Stimulated activated CD8-positive, alpha-beta memory T cell treated with anti-CD3 and anti-CD28 coated beads, Interleukin-15, amount 100 ng/mL, for 4 hours (primary cell): Measurements from ENCODE around the gene PALD1.

Experiments
- DNase-seq, 2 donors: peaks; one replicate each; pipeline ENCODE4 v3.0.0-alpha.2; 2020; ENCODE audit warnings: low read depth in 2 of 2

The PALD1 gene

DNA sequence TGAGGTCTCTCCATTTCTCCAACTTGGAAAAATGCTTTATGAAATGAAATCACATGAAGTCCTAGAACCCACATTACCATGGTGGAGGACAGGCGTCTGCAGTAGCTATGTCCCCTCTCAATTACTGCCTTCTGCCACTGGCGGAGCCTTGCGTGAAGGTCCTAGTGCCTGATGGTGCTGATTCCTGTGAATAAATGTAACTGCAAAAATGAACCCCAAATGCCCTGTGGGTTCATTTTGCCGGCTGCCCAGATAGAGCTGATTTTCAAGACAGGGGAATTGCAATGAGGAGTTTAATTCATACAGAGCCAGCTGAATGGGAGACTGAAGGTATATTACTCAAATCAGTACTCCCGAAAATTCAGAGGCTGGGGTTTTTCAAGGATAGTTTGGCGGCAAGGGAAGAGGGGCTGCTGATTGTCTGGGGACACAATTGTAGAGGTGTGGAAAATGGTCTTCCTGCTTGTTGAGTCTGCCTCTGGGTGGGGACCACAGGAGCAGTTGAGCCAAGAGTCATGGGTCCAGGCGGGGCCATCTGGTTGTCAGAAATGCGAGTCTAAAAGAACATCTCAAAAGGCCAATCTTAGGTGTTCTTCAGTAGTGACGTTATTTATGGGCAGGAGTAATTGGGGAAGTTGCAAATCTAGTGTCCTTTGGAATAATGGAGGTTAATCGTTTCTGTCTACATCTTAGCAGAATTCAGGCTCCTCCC is 110.4 kb downstream of the PALD1 start:
- DNase-seq: no peak

DNA sequence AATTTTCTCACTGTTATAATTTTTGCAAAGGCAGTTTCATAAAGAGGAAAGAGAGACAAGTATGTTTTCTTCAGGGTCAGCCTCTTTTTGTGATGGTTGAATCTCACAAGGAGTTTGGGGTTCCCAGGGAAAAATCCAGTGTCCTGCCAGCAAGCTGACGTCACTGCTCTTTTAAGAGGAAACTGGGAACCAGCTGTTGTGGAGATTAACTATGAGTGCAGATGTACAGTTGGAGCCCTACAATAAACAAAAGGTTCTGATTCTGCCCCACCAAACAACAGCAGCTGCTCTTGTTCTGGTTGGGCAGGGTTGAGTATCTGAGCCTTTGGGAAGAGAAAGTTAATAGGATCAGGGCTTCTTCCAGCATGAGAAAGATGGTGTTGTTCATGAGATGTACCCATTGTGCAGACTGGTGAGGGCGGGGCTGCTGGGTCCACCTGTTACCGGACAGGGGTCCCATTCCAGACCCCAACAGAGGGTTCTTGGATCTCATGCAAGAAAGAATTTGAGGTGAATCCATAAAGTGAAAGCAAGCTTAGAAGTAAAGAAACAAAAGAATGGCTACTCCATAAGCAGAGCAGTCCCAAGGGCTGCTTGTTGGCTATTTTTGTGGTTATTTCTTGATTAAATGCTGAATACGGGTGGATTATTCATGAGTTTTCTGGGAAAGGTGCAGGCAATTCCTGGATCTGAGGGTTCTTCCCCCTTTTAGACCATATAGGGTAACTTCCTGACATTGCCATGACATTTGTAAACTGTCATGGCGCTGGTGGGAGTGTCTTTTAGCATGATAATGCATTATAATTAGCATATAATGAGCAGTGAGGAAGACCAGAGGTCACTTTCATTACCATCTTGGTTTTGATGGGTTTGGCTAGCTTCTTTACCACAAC is 111.4 kb downstream of the PALD1 start:
- no peak for DNase-seq

DNA sequence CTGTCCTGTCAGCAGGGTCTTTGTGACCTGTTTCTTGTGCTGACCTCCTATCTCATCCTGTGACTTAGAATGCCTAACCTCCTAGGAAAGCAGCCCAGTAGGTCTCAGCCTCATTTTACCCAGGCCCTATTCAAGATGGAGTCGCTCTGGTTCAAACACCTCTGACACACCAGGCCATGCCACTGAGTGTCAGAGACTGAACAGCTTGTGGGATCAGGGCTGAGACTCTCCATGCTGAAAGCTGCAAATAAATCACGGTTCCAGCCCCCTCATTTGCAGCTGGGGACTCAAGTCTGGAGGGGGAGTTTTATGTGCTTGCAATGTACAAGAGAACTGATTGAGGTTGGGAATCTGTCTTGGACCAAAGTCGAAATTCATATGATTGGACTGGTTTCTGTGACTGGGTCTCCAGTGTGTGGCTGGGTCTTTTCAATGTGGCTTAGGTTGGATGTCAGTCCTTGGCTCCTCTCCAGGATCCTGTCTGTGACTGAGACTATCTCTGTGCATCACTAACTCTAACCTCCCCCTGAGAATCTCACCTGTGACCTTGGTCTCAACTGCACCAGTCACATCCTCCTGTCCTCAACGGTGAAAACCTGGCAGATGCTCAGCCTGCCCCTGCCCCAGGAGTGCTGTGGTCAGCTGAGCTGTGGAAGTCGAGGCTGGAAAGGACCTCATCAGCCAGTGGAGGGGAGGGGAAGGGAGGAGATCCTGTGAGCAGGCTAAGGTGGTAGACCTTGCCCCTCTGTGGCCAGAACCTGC is 112.3 kb downstream of the PALD1 start:
- no peak for DNase-seq

GRCh38 chr10:70592186-70592735 is 113.7 kb downstream of the PALD1 start:
- DNase-seq: no peak

GRCh38 chr10:70592746-70593512 is 114.4 kb downstream of the PALD1 start:
- DNase-seq: no peak

DNA sequence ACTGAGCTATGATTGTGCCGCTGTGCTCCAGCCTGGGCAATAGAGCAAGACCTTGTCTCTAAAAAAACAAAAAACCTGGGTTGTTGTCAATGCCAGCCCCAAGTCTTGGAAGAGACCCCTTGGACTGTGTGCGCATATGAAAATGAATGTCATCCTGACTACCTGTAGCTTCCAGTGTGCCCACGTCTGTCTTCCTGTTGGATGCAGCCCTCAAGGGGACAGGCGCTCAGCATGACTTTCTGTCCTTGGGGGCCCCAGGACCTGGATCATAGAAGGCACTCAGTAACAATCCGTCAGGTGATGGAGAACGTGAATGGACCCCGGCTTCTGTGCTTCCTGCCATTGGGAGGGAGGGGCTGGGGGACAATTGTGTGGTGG is 114.9 kb downstream of the PALD1 start:
- no peak for DNase-seq

DNA sequence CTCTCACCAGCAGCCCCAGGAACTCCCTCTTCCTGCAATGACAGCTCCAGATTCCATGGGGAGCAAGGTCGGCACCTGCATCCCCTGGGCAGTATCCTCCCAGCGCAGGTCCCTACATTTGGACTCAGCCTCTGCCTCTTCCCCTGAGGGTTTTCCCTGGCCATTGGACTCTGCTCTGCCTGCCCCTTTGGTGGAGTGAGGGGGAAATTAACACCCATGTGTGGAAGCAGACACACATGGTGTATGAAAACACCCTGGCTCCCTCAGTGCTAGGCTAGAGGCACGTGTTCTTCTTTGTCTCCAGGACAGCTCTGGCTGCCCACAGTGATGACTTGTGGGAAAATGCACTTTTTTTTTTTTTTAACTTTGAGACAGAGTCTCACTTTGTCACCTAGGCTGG is 115.6 kb downstream of the PALD1 start:
- no peak for DNase-seq

DNA sequence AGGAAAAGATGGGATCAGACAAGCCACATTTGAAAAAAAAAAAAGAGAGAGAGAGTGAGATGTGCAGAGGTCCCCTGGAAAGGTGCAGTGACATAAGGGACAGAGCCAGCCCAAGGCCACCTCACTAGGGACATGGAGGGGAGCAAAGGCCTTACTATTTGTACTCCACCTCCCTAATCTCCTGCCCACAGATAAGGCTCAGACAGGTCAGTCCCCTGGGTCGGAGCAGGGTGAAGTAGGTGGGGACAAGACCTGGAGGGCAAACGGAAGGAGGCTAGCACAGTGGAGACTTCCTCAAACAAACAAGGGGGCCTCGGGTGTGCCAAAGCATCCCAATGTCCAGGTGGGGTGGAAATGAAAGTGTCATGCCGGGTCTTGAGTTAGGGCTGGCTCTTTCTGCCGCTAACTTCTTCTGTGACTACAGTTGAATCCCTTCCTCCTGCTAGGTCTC is 117.0 kb downstream of the PALD1 start:
- DNase-seq: no peak

- no peak for DNase-seq
Measured at GRCh38 chr10:70596110-70596798, 117.7 kb downstream of the PALD1 start.

DNA sequence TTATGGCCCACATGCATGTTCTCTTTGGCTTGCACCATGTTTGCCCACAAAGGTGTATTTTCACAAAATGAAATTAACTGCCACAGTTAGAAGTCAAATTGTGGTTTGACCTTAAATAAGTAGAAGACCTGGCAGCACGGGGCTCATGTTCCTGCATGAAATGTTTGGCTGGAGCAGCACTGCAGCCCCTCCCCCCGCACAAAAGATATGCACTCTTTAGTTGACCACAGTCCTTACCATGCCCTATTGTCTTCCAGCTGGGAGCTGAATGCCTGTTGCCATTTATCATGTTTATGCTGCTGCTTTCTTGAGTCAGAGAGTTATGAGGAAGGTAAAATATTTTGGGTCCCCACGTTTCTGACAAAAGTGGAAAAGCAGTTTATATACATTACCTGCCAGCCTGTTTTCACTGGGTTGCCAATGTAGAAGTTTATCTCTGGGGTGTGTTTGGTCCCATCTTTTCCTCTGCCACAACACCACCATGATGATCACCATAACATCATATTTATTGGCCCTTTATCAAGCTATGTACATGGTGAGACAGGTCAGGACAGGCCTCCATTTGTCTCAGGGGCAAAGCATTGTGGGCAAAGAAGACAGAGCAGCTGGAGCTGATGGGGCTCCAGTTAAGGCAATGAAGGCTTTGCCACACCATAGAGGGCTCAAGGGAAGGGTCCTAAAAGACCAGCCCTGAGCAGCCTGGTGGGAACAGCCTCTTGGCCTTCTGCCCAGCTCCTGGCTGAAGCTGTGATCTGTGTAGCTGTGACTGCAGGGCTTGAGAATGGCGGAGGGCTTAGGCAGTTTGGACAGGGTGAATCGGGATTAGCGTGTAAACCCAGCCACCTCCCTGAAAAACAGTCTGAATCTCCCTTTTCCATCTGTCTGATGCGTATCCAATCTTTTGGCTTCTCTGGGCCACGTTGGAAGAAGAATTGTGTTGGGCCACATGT is 118.6 kb downstream of the PALD1 start:
- no peak for DNase-seq

- DNase-seq: no peak
Measured at GRCh38 chr10:70597856-70598815, 119.6 kb downstream of the PALD1 start.

DNA sequence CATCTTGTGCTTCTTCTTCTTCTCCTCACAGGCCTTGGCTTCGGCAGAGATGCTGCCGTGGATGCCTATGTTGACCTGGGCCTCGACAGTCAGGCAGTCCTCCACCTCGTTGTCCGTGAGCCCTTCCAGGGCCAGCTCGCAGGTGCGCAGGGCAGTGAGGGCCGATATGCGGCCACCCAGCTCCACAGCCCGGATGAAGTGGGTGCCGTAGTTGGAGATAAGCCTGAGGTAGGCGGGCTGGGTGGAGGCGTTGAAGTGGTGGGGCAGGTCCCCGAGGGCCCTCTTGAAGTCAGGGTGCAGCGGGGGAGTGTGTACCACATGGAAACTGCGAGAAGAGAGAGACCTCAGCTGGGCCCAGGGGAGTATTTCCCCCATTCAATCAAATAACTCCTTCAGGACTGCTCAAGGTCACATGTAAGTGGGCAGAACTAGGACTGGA is 120.3 kb downstream of the PALD1 start:
- DNase-seq: no peak

DNA sequence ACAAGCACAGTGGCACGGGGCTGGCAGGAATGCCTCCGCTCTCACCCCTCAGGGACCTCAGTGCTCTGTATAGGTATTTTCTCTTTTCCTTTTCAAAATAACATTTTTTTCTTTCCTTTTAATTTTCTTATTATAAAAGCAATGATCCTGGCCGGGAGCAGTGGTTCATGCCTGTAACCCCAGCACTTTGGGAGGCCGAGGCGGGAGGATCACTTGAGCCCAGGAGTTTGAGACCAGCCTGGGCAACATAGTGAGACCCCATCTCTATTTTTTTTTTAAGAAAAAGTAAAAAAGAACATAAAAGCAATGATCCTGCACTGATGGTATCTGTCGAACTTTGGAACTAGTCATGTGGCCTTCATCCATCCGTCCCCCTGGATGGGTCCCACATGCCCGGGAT is 120.8 kb downstream of the PALD1 start:
- no peak for DNase-seq

DNA sequence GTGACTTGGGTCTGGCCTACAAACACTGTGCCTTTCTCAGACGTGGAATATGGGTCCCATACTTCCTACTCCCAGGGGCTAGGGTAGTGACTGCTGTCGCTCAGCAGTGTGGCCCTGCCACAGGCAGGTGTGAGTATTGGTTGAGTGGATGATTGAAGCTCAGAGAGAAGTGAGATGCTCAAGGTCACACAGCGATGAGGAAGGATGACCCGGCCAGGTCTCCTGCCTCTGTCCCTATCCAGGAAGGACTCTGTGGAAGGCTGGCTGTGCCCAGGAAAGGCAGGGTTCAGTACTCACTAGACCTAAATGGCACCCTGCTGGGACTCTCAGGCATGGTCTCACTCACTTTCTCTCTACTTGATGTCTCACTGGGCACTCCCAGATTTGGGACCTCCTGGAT is 121.2 kb downstream of the PALD1 start:
- no peak for DNase-seq

DNA sequence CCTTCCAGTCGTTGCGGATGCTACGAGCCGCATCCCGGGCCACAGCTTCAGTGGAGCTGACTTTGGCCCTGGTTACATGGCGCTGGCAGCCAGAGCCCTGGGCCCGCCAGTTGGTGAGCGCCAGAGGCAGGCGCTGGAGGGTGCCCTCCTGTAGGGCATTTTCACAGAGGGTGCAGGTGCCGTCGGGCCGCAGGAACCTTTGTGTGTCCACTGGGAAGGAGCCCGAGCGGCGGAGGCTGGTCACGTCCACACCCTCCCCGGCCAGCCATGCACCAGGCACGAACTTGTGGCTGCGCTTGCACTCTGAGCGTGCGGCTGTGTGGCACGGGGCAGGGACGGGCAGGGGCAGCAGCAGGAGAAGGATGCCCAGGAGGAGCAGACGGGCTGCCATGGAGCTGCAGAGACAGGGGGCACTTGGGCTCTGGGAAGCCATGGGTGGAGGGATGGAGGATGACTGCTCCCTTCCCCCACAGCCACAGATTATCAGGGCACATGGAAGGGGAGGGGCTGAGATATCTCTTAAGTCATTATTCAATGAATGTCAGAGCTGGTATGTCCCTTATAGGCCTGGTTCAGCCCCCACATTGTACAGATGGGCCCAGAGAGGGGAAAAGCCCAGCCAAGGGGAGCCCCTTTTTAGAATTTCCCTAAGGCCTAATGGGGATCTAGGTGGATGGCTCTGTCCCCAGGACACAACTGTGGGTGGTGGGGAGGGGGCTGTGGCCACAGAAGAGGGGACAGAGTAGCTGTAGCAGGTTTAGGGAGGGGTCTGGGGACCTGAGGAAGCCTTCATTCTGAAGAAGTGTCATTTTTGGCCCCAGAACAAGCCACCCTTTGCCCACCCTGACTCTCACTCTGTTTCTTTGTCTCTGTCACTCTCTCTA is 122.2 kb downstream of the PALD1 start:
- no peak for DNase-seq

DNA sequence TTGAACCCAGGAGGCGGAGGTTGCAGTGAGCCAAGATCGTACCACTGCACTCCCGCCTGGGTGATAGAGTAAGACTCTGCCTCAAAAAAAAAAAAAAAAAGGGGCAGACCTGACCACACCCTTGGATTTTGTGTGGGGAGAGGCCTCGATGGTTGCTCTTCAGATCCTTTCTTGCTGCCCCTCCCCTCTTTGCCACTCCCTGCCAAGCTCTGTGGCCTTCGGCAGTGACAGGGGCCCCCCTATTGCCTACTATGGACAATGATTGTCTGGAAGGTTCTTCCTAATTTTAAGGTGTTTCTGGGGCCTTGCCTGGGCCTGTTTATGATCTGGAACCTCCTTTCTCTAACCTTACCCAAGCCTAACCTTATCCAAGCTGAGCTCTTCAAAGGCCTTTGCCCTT is 123.2 kb downstream of the PALD1 start:
- no peak for DNase-seq
